ENCODE data around the gene ANKRD16. TPM values are rescaled to one million over a fixed set of nuclear protein-coding genes. Genes with fewer than 3 reads are reported as not detected.
"Not testable (repeated sequence)": the region's sequence is repeated elsewhere in the genome, so short reads cannot be mapped to it uniquely, and the experiment has no call there.

The ANKRD16 gene
- total RNA-seq, 2 donors from 2014 or later = 3.6 to 4.5 TPM

GRCh38 chr10:5844345-5845055, 45.2 kb downstream of the ANKRD16 start:
- DNase-seq (ENCODE audit: low spot score) = no peak
- intact Hi-C loops (cut with DNase I) = no loop called here

- intact Hi-C loops (cut with DNase I) = no loop called here
- no peak for DNase-seq (ENCODE audit: low spot score)
Measured at GRCh38 chr10:5843686-5844344, 45.9 kb downstream of the ANKRD16 start.

GRCh38 chr10:5841965-5842364, 47.7 kb downstream of the ANKRD16 start:
- DNase-seq (ENCODE audit: low spot score) = no peak

GRCh38 chr10:5840314-5841307, 49.1 kb downstream of the ANKRD16 start:
- no peak for DNase-seq (ENCODE audit: low spot score)
- intact Hi-C loops (cut with DNase I) = no loop called here

More at GRCh38 chr10:5841965-5842364, 47.7 kb downstream of the ANKRD16 start:
- intact Hi-C loops (cut with DNase I) = no loop called here

GRCh38 chr10:5836181-5836580, 53.5 kb downstream of the ANKRD16 start:
- intact Hi-C loops (cut with DNase I) = not testable (repeated sequence)

GRCh38 chr10:5835446-5836095, 54.1 kb downstream of the ANKRD16 start:
- DNase-seq (ENCODE audit: low spot score) = no peak
- intact Hi-C loops (cut with DNase I) = no loop called here

More at GRCh38 chr10:5836181-5836580, 53.5 kb downstream of the ANKRD16 start:
- DNase-seq (ENCODE audit: low spot score) = not testable (repeated sequence)

- no peak for DNase-seq (ENCODE audit: low spot score)
Measured at GRCh38 chr10:5833814-5834213, 55.9 kb downstream of the ANKRD16 start.

GRCh38 chr10:5832946-5833345, 56.7 kb downstream of the ANKRD16 start:
- DNase-seq (ENCODE audit: low spot score) = no peak
- intact Hi-C loops (cut with DNase I) = no loop called here

More at GRCh38 chr10:5833814-5834213, 55.9 kb downstream of the ANKRD16 start:
- intact Hi-C loops (cut with DNase I) = no loop called here

GRCh38 chr10:5831446-5831782, 58.3 kb downstream of the ANKRD16 start:
- DNase-seq (ENCODE audit: low spot score) = no peak
- intact Hi-C loops (cut with DNase I) = no loop called here

GRCh38 chr10:5830629-5831445, 58.9 kb downstream of the ANKRD16 start:
- intact Hi-C loops (cut with DNase I) = no loop called here
- DNase-seq (ENCODE audit: low spot score) = no peak

- DNase-seq (ENCODE audit: low spot score) = no peak
- intact Hi-C loops (cut with DNase I) = no loop called here
Measured at GRCh38 chr10:5829267-5829666, 60.4 kb downstream of the ANKRD16 start.

- intact Hi-C loops (cut with DNase I) = no loop called here
- DNase-seq (ENCODE audit: low spot score) = no peak
Measured at GRCh38 chr10:5828725-5829124, 61.0 kb downstream of the ANKRD16 start.

GRCh38 chr10:5827841-5828240, 61.9 kb downstream of the ANKRD16 start:
- intact Hi-C loops (cut with DNase I) = no loop called here
- DNase-seq (ENCODE audit: low spot score) = no peak

GRCh38 chr10:5826511-5826910, 63.2 kb downstream of the ANKRD16 start:
- intact Hi-C loops (cut with DNase I); DNase-seq (ENCODE audit: low spot score): not testable (repeated sequence)

GRCh38 chr10:5818894-5819293, 70.8 kb downstream of the ANKRD16 start:
- no peak for DNase-seq (ENCODE audit: low spot score)
- intact Hi-C loops (cut with DNase I) = loop anchor here (5.0 to 10.0 kb wide), 2 partner anchors 53 to 56 kb away; no protein-coding TSS in a partner anchor

- intact Hi-C loops (cut with DNase I) = loop anchor here (5.0 to 10.0 kb wide), 2 partner anchors 54 to 57 kb away; no protein-coding TSS in a partner anchor
- DNase-seq (ENCODE audit: low spot score) = no peak
Measured at GRCh38 chr10:5818048-5818331, 71.7 kb downstream of the ANKRD16 start.

- intact Hi-C loops (cut with DNase I) = loop anchor here (5.0 to 10.0 kb wide), 2 partner anchors 55 to 57 kb away; no protein-coding TSS in a partner anchor
- DNase-seq (ENCODE audit: low spot score) = no peak
Measured at GRCh38 chr10:5817322-5818047, 72.2 kb downstream of the ANKRD16 start.

- intact Hi-C loops (cut with DNase I) = loop anchor here (5.0 to 10.0 kb wide), 2 partner anchors 56 to 59 kb away; no protein-coding TSS in a partner anchor
- DNase-seq (ENCODE audit: low spot score) = no peak
Measured at GRCh38 chr10:5816170-5816569, 73.5 kb downstream of the ANKRD16 start.

All from posterior vena cava (tissue), 2 donors.